Measurements from ENCODE around the gene OR2T11. TPM values are rescaled to one million over a fixed set of nuclear protein-coding genes. Genes with fewer than 3 reads are reported as not detected.

OR2T11 gene
- total and polyA plus RNA-seq, 11 donors = not detected

DNA sequence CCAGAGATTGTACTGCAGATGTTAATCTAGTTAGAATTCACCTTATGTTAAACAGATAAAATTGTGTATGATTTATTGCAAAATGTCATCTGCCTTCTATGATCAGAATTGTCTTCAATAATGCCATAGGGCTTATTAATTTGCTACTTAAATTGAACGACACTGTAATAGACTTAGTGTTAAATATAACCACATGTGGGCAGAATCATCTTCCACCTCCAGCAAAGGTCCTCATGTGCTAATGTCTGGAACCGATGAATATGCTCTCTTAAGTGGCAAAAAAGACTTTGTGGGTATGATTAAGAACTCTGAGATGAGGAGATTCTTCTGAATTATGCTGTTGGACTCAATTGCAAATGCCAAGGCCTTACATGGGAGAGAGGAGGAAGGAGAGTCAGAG is 4.3 kb downstream of the OR2T11 start:
- 47 to 71% (median 62%) methylated on average over 2 of the region's 2 CpGs for WGBS, 4 donors
- intact Hi-C loops (cut with DNase I) = no loop called here
- Histone ChIP-seq H3K36me3 (no peaks in the 10 kb centered on the region), H3K4me1 (no peaks in the 10 kb centered on the region), H3K4me3 (no peak overlapping the region), H3K27ac (no peak overlapping the region), H3K27me3 (no peaks in the 10 kb centered on the region), H3K9me3 (no peaks in the 10 kb centered on the region)
- ATAC-seq (no peak), DNase-seq (no peak)
- TF ChIP-seq, protein P1, sequence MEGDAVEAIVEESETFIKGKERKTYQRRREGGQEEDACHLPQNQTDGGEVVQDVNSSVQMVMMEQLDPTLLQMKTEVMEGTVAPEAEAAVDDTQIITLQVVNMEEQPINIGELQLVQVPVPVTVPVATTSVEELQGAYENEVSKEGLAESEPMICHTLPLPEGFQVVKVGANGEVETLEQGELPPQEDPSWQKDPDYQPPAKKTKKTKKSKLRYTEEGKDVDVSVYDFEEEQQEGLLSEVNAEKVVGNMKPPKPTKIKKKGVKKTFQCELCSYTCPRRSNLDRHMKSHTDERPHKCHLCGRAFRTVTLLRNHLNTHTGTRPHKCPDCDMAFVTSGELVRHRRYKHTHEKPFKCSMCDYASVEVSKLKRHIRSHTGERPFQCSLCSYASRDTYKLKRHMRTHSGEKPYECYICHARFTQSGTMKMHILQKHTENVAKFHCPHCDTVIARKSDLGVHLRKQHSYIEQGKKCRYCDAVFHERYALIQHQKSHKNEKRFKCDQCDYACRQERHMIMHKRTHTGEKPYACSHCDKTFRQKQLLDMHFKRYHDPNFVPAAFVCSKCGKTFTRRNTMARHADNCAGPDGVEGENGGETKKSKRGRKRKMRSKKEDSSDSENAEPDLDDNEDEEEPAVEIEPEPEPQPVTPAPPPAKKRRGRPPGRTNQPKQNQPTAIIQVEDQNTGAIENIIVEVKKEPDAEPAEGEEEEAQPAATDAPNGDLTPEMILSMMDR (IDR thresholded peaks at IDR 0.05) = no peak

DNA sequence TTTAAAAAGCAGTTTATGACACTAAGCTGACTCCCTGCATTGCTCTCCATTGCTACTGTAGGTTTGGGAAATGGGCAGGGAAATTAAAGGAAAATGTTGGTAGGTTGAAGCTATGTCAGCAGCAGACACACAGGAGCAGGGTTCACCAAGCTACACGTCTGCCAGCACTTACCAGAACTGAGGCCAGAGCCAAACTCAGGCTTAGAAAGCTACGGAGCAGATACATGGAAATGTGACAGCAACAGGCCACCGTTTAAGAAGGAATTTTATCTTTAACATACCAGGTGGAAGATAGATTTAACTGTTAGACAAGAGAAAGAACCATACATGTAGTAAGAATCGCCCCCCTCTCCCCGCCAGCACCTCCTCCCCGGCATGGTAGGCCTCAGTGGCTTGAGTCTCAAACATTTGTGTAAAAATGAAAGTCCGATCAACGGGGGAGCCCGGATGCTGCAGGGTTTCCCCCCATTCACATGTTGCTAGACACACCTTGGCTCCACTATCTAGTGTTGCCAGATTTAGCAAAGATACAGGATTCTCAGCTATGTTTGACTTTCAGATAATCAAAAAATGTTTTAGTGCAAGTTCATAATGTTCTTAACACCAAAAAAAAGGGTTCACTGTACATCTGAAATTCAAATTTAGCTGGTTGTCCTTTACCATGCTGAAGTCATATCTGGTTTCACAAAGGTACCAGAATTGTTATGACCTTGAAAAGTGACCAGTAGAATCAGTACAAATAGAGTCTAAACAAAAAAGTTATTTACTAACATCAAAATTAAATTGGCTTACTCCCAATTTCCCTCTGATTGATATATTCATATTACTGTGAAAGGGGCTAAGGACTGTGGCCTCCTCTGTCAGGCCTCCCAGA is 6.7 kb downstream of the OR2T11 start:
- DNase-seq = no peak
- TF ChIP-seq POLR2A (IDR thresholded peaks at IDR 0.05) = no peak
- TF ChIP-seq, protein P1 (IDR thresholded peaks at IDR 0.05) = no peak
- no peaks in the 10 kb centered on the region for H3K4me1 ChIP-seq
- H3K9me3 ChIP-seq = no peaks in the 10 kb centered on the region
- H3K4me3 ChIP-seq = no peak overlapping the region
- no peak overlapping the region for H3K27ac ChIP-seq
- 71 to 79% (median 72%) methylated on average over 9 of the region's 9 CpGs for WGBS, 4 donors
- peaks cover 0 to under 1% (median 0%) of the 10 kb centered on the region in 9 donors for H3K27me3 ChIP-seq
- no peaks in the 10 kb centered on the region for H3K36me3 ChIP-seq
- ATAC-seq = no peak
- intact Hi-C loops (cut with DNase I) = no loop called here

DNA sequence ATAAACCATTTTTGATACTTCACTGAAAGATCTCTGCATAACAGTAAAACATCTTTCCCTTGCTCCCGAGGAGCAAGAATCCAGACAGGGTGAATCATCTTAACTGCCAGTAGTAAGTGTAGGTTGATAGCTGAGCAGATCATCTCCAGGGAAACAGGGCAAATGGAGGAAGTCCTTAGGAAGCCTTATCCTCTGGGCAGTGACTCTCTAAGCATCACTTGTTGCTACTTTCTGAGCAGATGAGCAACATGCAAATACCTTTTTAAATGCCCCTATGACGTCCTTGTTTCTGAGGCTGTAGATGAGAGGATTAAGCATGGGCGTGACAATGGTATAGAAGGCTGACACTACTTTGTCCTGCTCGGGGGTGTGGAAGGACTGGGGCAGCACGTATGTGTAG is 8.9 kb downstream of the OR2T11 start:
- no peaks in the 10 kb centered on the region for H3K4me1 ChIP-seq
- WGBS, 4 donors = 64 to 73% (median 68%) methylated on average over 5 of the region's 5 CpGs

DNA sequence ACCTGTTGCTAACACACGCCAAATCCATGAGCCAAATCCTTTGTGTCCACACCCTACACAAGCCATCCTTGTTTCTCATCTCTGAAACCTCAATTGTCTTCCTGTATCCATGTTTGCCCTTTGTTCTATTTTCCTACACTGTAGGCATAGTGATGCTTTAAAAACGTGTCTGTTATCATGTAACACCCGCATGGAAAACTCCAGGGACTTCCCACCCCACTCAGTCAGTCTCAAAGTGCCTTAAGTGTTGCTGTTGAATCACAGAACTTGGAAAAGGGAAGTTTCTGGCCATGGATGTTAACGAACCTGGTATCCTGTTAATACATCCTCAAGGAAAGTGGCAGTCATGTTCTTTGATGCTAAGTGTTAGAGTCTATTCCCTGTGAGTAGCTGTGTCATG is 9.7 kb downstream of the OR2T11 start:
- Histone ChIP-seq H3K27ac (no peak overlapping the region), H3K4me3 (no peak overlapping the region), H3K36me3 (no peaks in the 10 kb centered on the region), H3K27me3 (peaks cover 0 to 6% (median 0%) of the 10 kb centered on the region in 9 donors), H3K4me1 (no peaks in the 10 kb centered on the region), H3K9me3 (no peaks in the 10 kb centered on the region)
- ATAC-seq = no peak
- no peak for TF ChIP-seq POLR2A (IDR thresholded peaks at IDR 0.05)
- TF ChIP-seq, protein P1 (IDR thresholded peaks at IDR 0.05) = no peak
- no peak for DNase-seq
- WGBS, 4 donors = 44 to 61% (median 46%) methylated on average over 4 of the region's 4 CpGs
- intact Hi-C loops (cut with DNase I) = no loop called here

More for the DNA sequence above, 8.9 kb downstream of the OR2T11 start:
- no peak for DNase-seq
- Histone ChIP-seq H3K27ac (no peak overlapping the region), H3K9me3 (no peaks in the 10 kb centered on the region), H3K27me3 (peaks cover 0 to 6% (median 0%) of the 10 kb centered on the region in 9 donors), H3K4me3 (no peak overlapping the region), H3K36me3 (no peaks in the 10 kb centered on the region)
- intact Hi-C loops (cut with DNase I) = no loop called here
- TF ChIP-seq POLR2A (IDR thresholded peaks at IDR 0.05) = no peak
- TF ChIP-seq, protein P1 (IDR thresholded peaks at IDR 0.05) = no peak
- ATAC-seq = no peak

Measured in heart left ventricle (tissue), 16 donors.